Measurements from ENCODE around the gene ALLC.

GRCh38 chr2:3745920-3746319 lies 87.9 kb downstream of the ALLC start:
- no peak for TF ChIP-seq CEBPB (IDR thresholded peaks at IDR 0.05; ENCODE audit: borderline replicate concordance in 1 of 2, low read depth in 2 of 2, low read length in 2 of 2)
- TF ChIP-seq RCOR1 (conservative IDR thresholded peaks at IDR 0.05; ENCODE audit: low read depth, low read length), result no peak
- no peak for TF ChIP-seq CTCF (IDR thresholded peaks at IDR 0.05 in 2 of 3, conservative IDR thresholded peaks at IDR 0.05 in 1 of 3; ENCODE audit: control insufficient read depth in 2 of 3, extremely low read depth in 1 of 3, insufficient read depth in 1 of 3, low read depth in 3 of 3, low read length in 3 of 3)
- TF ChIP-seq POLR2AphosphoS5 (IDR thresholded peaks at IDR 0.05; ENCODE audit: low read length), result no peak
- TF ChIP-seq TAF1 (IDR thresholded peaks at IDR 0.05; ENCODE audit: borderline replicate concordance, low read depth, low read length), result no peak

All from GM12878 (cell line).